B cell (primary cell): ENCODE results near the gene ZNF148. TPM values are rescaled to one million over a fixed set of nuclear protein-coding genes. Genes with fewer than 3 reads are reported as not detected.

Source experiments
- ATAC-seq: fragments of 200-7000 bp; cut with Tn5 transposase; one replicate; pipeline ENCODE4 v1.10.0; 2021; ENCODE audit warnings: low read depth, mild to moderate bottlenecking, moderate number of reproducible peaks, moderate library complexity
- CTCF ChIA-PET: fragments of 350-600 bp; sonication (Branson Sonifier 250); formaldehyde crosslinking; loops from one replicate; lab custom pipeline; 2021; ENCODE audit warnings: antibody characterized with exemption, inconsistent platforms; lab: Charles Lee
- POLR2A ChIA-PET: fragments of 350-600 bp; sonication (Branson Sonifier 250); formaldehyde crosslinking; loops from one replicate; lab custom pipeline; 2021; ENCODE audit warnings: antibody characterized with exemption; lab: Charles Lee
- DNase-seq: peaks from one replicate; pipeline ENCODE4 v3.0.0; 2013
- H2AFZ ChIP-seq: 2 replicates; pipeline ENCODE4 v1.6.1; 2012; ENCODE audit warnings: mild to moderate bottlenecking, low read depth, low read length; ENCODE audit not compliant: insufficient read depth, poor library complexity, severe bottlenecking
- H3K27ac ChIP-seq, 2 donors: 1 replicate in 1 of 2; 2 replicates in 1 of 2; pipeline ENCODE4 v1.5.1; 2012 to 2013; ENCODE audit warnings: low read length in 2 of 2, mild to moderate bottlenecking in 2 of 2, moderate library complexity in 1 of 2
- H3K27me3 ChIP-seq, 4 experiments: fragments of 200-600 bp in 1 of 4; sonication (generic) in 1 of 4; replicated peaks in 1 of 4; 1 replicate in 2 of 4; 2 replicates in 2 of 4; pipeline versions ENCODE4 v1.6.1 to v1.7.0; 2013 to 2016; ENCODE audit warnings: low read length in 3 of 4, mild to moderate bottlenecking in 2 of 4, mixed read lengths in 1 of 4, moderate library complexity in 1 of 4; ENCODE audit not compliant: insufficient read depth in 4 of 4, control insufficient read depth in 3 of 4; ENCODE audit errors: control extremely low read depth in 1 of 4
- H3K36me3 ChIP-seq, 2 experiments: replicated peaks in 1 of 2; 1 replicate in 1 of 2; 2 replicates in 1 of 2; pipeline versions ENCODE4 v1.6.1 to v1.7.1; 2013; ENCODE audit warnings: low read length in 1 of 2; ENCODE audit not compliant: insufficient read depth in 2 of 2, control insufficient read depth in 1 of 2; ENCODE audit errors: control extremely low read depth in 1 of 2, extremely low read depth in 1 of 2
- H3K4me1 ChIP-seq, 2 donors: fragments of 200-600 bp in 1 of 2; sonication (generic) in 1 of 2; 1 replicate in 1 of 2; 2 replicates in 1 of 2; pipeline versions ENCODE4 v1.5.1 to v1.6.1; 2013 to 2017; ENCODE audit warnings: low read length in 2 of 2; ENCODE audit not compliant: control insufficient read depth in 2 of 2, insufficient read depth in 2 of 2
- H3K4me2 ChIP-seq: replicated peaks from 2 replicates; pipeline ENCODE3; 2012; ENCODE audit warnings: mild to moderate bottlenecking, low read depth, low read length; ENCODE audit not compliant: poor library complexity, severe bottlenecking
- H3K4me3 ChIP-seq, 5 experiments: fragments of 200-600 bp in 1 of 5; sonication (generic) in 1 of 5; 1 replicate in 3 of 5; 2 replicates in 2 of 5; pipeline versions ENCODE4 v1.5.1 to v1.7.0; 2011 to 2016; ENCODE audit warnings: low read length in 4 of 5, mild to moderate bottlenecking in 4 of 5, low read depth in 2 of 5, control low read depth in 1 of 5, moderate library complexity in 1 of 5; ENCODE audit not compliant: insufficient read depth in 1 of 5; ENCODE audit errors: control extremely low read depth in 1 of 5, extremely low read depth in 1 of 5
- H3K79me2 ChIP-seq: fragments of 200-600 bp; sonication (generic); one replicate; pipeline ENCODE4 v1.6.0; 2016; ENCODE audit warnings: low read length; ENCODE audit not compliant: control insufficient read depth, insufficient read depth
- H3K9ac ChIP-seq: fragments of 200-600 bp; sonication (generic); 2 replicates; pipeline ENCODE4 v1.6.1; 2017; ENCODE audit warnings: mild to moderate bottlenecking, low read length, moderate library complexity
- H3K9me3 ChIP-seq, 3 donors: one replicate each; pipeline versions ENCODE4 v1.6.1 to v1.7.1; 2013; ENCODE audit warnings: low read length in 2 of 3; ENCODE audit not compliant: control insufficient read depth in 2 of 3, insufficient read depth in 1 of 3; ENCODE audit errors: control extremely low read depth in 1 of 3
- H4K20me1 ChIP-seq: 2 replicates; pipeline ENCODE4 v1.6.0; 2012; ENCODE audit warnings: mild to moderate bottlenecking, low read length; ENCODE audit not compliant: insufficient read depth, control insufficient read depth, poor library complexity, severe bottlenecking
- H3K27ac Mint-ChIP-seq: one replicate; pipeline ENCODE4 v1.8.0; 2021; ENCODE audit warnings: mixed read lengths
- H3K27me3 Mint-ChIP-seq: one replicate; pipeline ENCODE4 v1.8.0; 2021; ENCODE audit warnings: mixed read lengths
- H3K4me1 Mint-ChIP-seq: one replicate; pipeline ENCODE4 v1.8.0; 2021; ENCODE audit warnings: mixed read lengths
- H3K4me3 Mint-ChIP-seq: one replicate; pipeline ENCODE4 v1.8.0; 2021; ENCODE audit warnings: mixed read lengths
- H3K9me3 Mint-ChIP-seq: one replicate; pipeline ENCODE4 v1.8.0; 2022; ENCODE audit warnings: mixed read lengths; ENCODE audit not compliant: insufficient read depth
- EZH2 ChIP-seq: IDR thresholded peaks from 2 replicates; pipeline ENCODE4 v1.6.1; 2012; ENCODE audit warnings: borderline replicate concordance, low read depth, mild to moderate bottlenecking, moderate library complexity, low read length; ENCODE audit not compliant: insufficient read depth, poor library complexity, severe bottlenecking
- WGBS: methylation state at CpG from one replicate; pipeline ENCODE4 v1.1.5; 2013; ENCODE audit warnings: missing lambda C conversion rate; ENCODE audit not compliant: insufficient coverage; 5-methylcytosine and 5-hydroxymethylcytosine counted together
- intact Hi-C: fragments of 100-400 bp; cut with micrococcal nuclease; formaldehyde crosslinking; loops from one replicate; pipeline ENCODE4 v1.10.0; 2022
- polyA plus RNA-seq: library from polyadenylated mRNA; depleted of rRNA; stranded (reverse); fragments of >200 nt; gene quantifications from 2 replicates; pipeline ENCODE4 v1.2.3, GENCODE V29; 2012
- total RNA-seq, 2 donors: library from RNA; stranded (reverse); fragments of 120-200 nt in 1 of 2; gene quantifications; 1 replicate in 1 of 2; 2 replicates in 1 of 2; pipeline versions ENCODE4 v1.2.3 to v1.2.4, GENCODE V29; 2013 to 2022
- TF ChIP-seq, protein P1 (sequence below): fragments of 200-600 bp; IDR thresholded peaks from one replicate; pipeline ENCODE4 v1.8.0; 2022; ENCODE audit warnings: antibody characterized with exemption, mild to moderate bottlenecking

Gene ZNF148
- total and polyA plus RNA-seq, 2 donors (not counting 1 experiment from before 2014, with no cell fraction given) = 8.1 to 71.5 TPM

DNA sequence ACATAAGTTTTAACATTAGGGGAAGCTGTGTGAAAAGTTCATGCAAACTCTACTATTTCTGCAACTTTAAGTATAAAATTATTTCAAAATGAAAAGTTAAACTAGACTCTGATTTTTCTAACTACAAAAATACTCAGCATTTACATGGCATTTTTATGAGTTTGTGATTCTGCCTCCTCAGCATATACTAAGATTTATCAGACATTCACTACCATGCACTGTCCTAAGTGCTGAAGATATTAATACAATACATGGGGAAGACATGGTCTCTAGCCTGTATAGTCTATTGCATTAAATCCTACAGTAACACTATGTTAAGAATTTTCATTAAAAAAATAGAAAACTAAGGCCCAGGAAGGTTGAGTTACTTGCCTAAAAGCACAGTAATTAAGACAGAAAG, 80.7 kb downstream of the ZNF148 start:
- TF ChIP-seq, protein P1, sequence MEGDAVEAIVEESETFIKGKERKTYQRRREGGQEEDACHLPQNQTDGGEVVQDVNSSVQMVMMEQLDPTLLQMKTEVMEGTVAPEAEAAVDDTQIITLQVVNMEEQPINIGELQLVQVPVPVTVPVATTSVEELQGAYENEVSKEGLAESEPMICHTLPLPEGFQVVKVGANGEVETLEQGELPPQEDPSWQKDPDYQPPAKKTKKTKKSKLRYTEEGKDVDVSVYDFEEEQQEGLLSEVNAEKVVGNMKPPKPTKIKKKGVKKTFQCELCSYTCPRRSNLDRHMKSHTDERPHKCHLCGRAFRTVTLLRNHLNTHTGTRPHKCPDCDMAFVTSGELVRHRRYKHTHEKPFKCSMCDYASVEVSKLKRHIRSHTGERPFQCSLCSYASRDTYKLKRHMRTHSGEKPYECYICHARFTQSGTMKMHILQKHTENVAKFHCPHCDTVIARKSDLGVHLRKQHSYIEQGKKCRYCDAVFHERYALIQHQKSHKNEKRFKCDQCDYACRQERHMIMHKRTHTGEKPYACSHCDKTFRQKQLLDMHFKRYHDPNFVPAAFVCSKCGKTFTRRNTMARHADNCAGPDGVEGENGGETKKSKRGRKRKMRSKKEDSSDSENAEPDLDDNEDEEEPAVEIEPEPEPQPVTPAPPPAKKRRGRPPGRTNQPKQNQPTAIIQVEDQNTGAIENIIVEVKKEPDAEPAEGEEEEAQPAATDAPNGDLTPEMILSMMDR = no peak
- TF ChIP-seq EZH2 = no peak
- no peak for ATAC-seq
- no peaks in the 10 kb centered on the region for H3K9me3 Mint-ChIP-seq

DNA sequence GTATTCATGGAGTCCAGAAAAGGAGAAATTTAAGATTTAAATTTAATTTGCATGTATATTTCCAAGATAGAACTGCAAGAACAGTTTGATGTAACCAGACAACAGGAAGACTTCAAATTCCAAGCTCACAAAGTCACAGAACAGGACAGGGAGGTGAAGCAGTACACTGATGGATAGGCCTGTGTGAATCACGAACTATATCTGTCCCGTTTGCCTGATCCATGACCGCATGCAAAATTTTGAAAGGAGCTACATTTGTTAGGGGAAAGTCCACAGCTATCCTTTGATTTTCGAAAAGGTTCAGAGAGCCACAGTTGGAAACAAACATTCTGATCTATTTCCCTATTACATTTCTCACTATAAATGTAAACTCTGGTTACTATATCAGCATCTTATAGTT, 83.1 kb downstream of the ZNF148 start:
- no peaks in the 10 kb centered on the region for H3K4me1 ChIP-seq
- H3K9me3 ChIP-seq = no peaks in the 10 kb centered on the region
- ChIA-PET CTCF (no interaction called here), POLR2A (no interaction called here)
- peaks cover 7 to 14% of the 10 kb centered on the region in 2 experiments for H3K36me3 ChIP-seq
- DNase-seq (no peak), ATAC-seq (no peak)
- intact Hi-C loops = no loop called here
- H3K27ac ChIP-seq = no peak overlapping the region
- no peak overlapping the region for H3K4me2 ChIP-seq
- peaks cover 33% of the 10 kb centered on the region for H4K20me1 ChIP-seq
- no peak overlapping the region for H3K4me3 ChIP-seq
- WGBS = 100% methylated on average over 3 of the region's 4 CpGs
- no peak overlapping the region for H2AFZ ChIP-seq
- H3K27me3 ChIP-seq = no peaks in the 10 kb centered on the region
- H3K9ac ChIP-seq = no peak overlapping the region
- peaks cover 49% of the 10 kb centered on the region for H3K79me2 ChIP-seq
- Mint-ChIP-seq H3K27ac (no peak overlapping the region), H3K4me1 (peaks cover 23% of the 10 kb centered on the region), H3K27me3 (no peaks in the 10 kb centered on the region), H3K4me3 (no peak overlapping the region), H3K9me3 (no peaks in the 10 kb centered on the region)
- TF ChIP-seq, protein P1 = no peak
- TF ChIP-seq EZH2 = no peak

More for the DNA sequence above, 80.7 kb downstream of the ZNF148 start:
- Mint-ChIP-seq H3K27ac (no peak overlapping the region), H3K4me1 (peaks cover 28% of the 10 kb centered on the region), H3K4me3 (no peak overlapping the region), H3K27me3 (no peaks in the 10 kb centered on the region)
- Histone ChIP-seq H3K9me3 (no peaks in the 10 kb centered on the region), H3K36me3 (peaks cover 4 to 6% of the 10 kb centered on the region in 2 experiments), H3K4me1 (no peaks in the 10 kb centered on the region), H3K4me2 (no peak overlapping the region), H3K9ac (no peak overlapping the region), H2AFZ (no peak overlapping the region), H3K27me3 (no peaks in the 10 kb centered on the region), H3K79me2 (peaks cover 60% of the 10 kb centered on the region), H4K20me1 (peaks cover 36% of the 10 kb centered on the region), H3K27ac (no peak overlapping the region), H3K4me3 (no peak overlapping the region)
- no peak for DNase-seq
- intact Hi-C loops = no loop called here
- CTCF ChIA-PET = no interaction called here
- POLR2A ChIA-PET = no interaction called here
